T-helper 2 cell (primary cell): ENCODE data around the gene CAP1.

Source experiments
- DNase-seq, 5 experiments: peaks; one replicate each; pipeline versions ENCODE4 v3.0.0 to v3.0.0-alpha.2; 2012 to 2022

The CAP1 gene

GRCh38 chr1:40096977-40097782 is 56.7 kb downstream of the CAP1 start, which contains the start of gene PPT1:
Gene PPT1, minus strand, starts transcription at chr1:40097252. Its CDS starts 14 bp downstream, at chr1:40097238.
- peak; percentile 59 to 87 (median 67) for DNase-seq

- no peak for DNase-seq
Measured at GRCh38 chr1:40102038-40102437, 61.5 kb downstream of the CAP1 start.

GRCh38 chr1:40102896-40103295 is 62.4 kb downstream of the CAP1 start:
- no peak for DNase-seq

GRCh38 chr1:40105028-40105427 is 64.5 kb downstream of the CAP1 start:
- DNase-seq = no peak

- DNase-seq = no peak
Measured at GRCh38 chr1:40107290-40107959, 66.9 kb downstream of the CAP1 start.

- no peak for DNase-seq
Measured at GRCh38 chr1:40110389-40110788, 69.9 kb downstream of the CAP1 start.

- no peak for DNase-seq
Measured at GRCh38 chr1:40114400-40114799, 73.9 kb downstream of the CAP1 start.

- no peak for DNase-seq
Measured at GRCh38 chr1:40120128-40120527, 79.6 kb downstream of the CAP1 start.
